ENCODE measurements around the gene IQCM. TPM values are rescaled to one million over a fixed set of nuclear protein-coding genes. Genes with fewer than 3 reads are reported as not detected.

The IQCM gene
- polyA plus RNA-seq, 3 donors = not detected

- Histone ChIP-seq H3K27ac (ENCODE audit: low read depth in 1 of 2, low read length in 2 of 2) (no peak overlapping the region), H3K36me3 (replicated peaks in 1 of 2; ENCODE audit: control insufficient read depth in 1 of 2, insufficient read depth in 2 of 2, low read length in 2 of 2) (no peaks in the 10 kb centered on the region), H3K4me2 (replicated peaks; ENCODE audit: extremely low read depth, low read length, poor library complexity, severe bottlenecking) (no peak overlapping the region), H2AFZ (ENCODE audit: insufficient read depth, low read depth, low read length, poor library complexity, severe bottlenecking) (no peak overlapping the region), H3K9ac (ENCODE audit: insufficient read depth, low read length, poor library complexity, severe bottlenecking) (no peak overlapping the region), H3K9me3 (replicated peaks in 1 of 2; ENCODE audit: control insufficient read depth in 1 of 2, insufficient read depth in 1 of 2, low read length in 2 of 2) (peaks cover 12 to 22% of the 10 kb centered on the region in 2 donors), H3K79me2 (ENCODE audit: insufficient read depth, low read length) (no peaks in the 10 kb centered on the region), H3K27me3 (ENCODE audit: control insufficient read depth in 2 of 2, insufficient read depth in 2 of 2, low read length in 2 of 2) (no peaks in the 10 kb centered on the region), H4K20me1 (ENCODE audit: insufficient read depth, low read length) (no peaks in the 10 kb centered on the region), H3K4me1 (ENCODE audit: control insufficient read depth in 1 of 2, insufficient read depth in 2 of 2, low read length in 2 of 2) (no peaks in the 10 kb centered on the region), H3K4me3 (replicated peaks in 1 of 3; ENCODE audit: low read depth in 2 of 3, low read length in 3 of 3) (no peak overlapping the region)
- Mint-ChIP-seq H3K36me3 (no peaks in the 10 kb centered on the region), H3K4me1 (no peaks in the 10 kb centered on the region), H3K4me3 (no peak overlapping the region), H3K27me3 (ENCODE audit: low read depth in 3 of 3) (no peaks in the 10 kb centered on the region), H3K9me3 (peaks cover 3 to 17% (median 8%) of the 10 kb centered on the region in 7 donors), H3K27ac (no peak overlapping the region)
- WGBS (ENCODE audit: insufficient coverage) = 69% methylated on average over 3 of the region's 3 CpGs
- intact Hi-C loops (cut with micrococcal nuclease) = no loop called here
- no peak for DNase-seq
- TF ChIP-seq CTCF (IDR thresholded peaks at IDR 0.05) = no peak
Observed at GRCh38 chr4:149713031-149713430, 102.6 kb downstream of the IQCM start.

- Histone ChIP-seq H3K9me3 (replicated peaks in 1 of 2; ENCODE audit: control insufficient read depth in 1 of 2, insufficient read depth in 1 of 2, low read length in 2 of 2) (peaks cover 12 to 19% of the 10 kb centered on the region in 2 donors), H3K27me3 (ENCODE audit: control insufficient read depth in 2 of 2, insufficient read depth in 2 of 2, low read length in 2 of 2) (no peaks in the 10 kb centered on the region), H3K27ac (ENCODE audit: low read depth in 1 of 2, low read length in 2 of 2) (no peak overlapping the region), H3K4me1 (ENCODE audit: control insufficient read depth in 1 of 2, insufficient read depth in 2 of 2, low read length in 2 of 2) (no peaks in the 10 kb centered on the region), H3K79me2 (ENCODE audit: insufficient read depth, low read length) (no peaks in the 10 kb centered on the region), H3K36me3 (replicated peaks in 1 of 2; ENCODE audit: control insufficient read depth in 1 of 2, insufficient read depth in 2 of 2, low read length in 2 of 2) (no peaks in the 10 kb centered on the region), H4K20me1 (ENCODE audit: insufficient read depth, low read length) (no peaks in the 10 kb centered on the region), H3K9ac (ENCODE audit: insufficient read depth, low read length, poor library complexity, severe bottlenecking) (no peak overlapping the region), H3K4me3 (replicated peaks in 1 of 3; ENCODE audit: low read depth in 2 of 3, low read length in 3 of 3) (no peak overlapping the region), H2AFZ (ENCODE audit: insufficient read depth, low read depth, low read length, poor library complexity, severe bottlenecking) (no peak overlapping the region), H3K4me2 (replicated peaks; ENCODE audit: extremely low read depth, low read length, poor library complexity, severe bottlenecking) (no peak overlapping the region)
- Mint-ChIP-seq H3K4me3 (no peak overlapping the region), H3K36me3 (no peaks in the 10 kb centered on the region), H3K27me3 (ENCODE audit: low read depth in 3 of 3) (no peaks in the 10 kb centered on the region), H3K9me3 (peaks cover 3 to 14% (median 8%) of the 10 kb centered on the region in 7 donors), H3K27ac (no peak overlapping the region), H3K4me1 (no peaks in the 10 kb centered on the region)
- intact Hi-C loops (cut with micrococcal nuclease) = no loop called here
- WGBS (ENCODE audit: insufficient coverage) = 100% methylated on average over 1 of the region's 2 CpGs
- no peak for TF ChIP-seq CTCF (IDR thresholded peaks at IDR 0.05)
- no peak for DNase-seq
Observed at GRCh38 chr4:149711593-149712365, 103.9 kb downstream of the IQCM start.

Data from CD14-positive monocyte (primary cell).